ENCODE data around the gene NTNG2. TPM values are rescaled to one million over a fixed set of nuclear protein-coding genes. Genes with fewer than 3 reads are reported as not detected.
A peak's percentile ranks its signal among the peaks of the same experiment; 100 is the strongest.

NTNG2 gene
- total RNA-seq, 1 experiment from 2014 or later, result 6.0 TPM

DNA sequence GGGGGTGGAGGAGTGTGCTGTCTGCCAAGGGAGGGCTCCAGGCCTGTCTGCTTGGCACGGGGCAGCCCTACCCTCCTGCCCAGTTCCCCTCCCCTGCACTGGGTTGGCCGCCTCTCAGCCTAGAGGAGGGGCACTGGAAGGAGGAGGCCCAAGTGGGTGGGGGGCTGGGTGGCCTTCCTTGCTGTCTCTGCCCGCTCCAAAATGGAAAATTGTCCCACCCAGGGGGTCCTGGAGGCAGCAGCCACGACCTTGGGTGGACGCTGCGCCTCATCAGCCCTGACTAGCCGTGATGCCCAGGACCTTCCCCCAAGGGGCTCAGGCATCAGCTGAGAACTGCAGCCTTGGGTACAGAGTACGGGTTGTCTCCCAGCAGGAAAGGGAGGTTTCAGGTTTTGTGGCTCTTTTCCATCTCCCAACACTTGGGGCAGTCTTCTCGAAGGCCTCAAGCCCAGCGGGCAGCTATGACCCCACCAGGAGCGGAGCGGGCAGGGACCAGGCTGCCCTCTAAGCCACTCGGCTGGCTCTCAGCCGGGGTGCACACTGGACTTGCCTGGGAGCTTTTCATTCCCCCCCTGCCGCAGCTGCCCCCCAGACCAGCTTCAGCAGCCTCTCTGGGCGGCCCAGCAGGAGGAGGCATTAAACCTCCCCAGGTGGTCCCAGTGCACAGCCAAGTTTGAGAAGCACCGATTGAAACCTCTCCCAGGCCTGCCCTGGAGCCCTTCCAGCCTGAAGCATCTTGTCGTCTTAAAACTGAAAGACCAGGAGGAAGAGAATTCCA, 20.6 kb downstream of the NTNG2 start:
- Histone ChIP-seq H3K9ac (ENCODE audit: low read length) (no peak overlapping the region), H3K79me2 (ENCODE audit: low read length) (no peaks in the 10 kb centered on the region), H4K20me1 (ENCODE audit: low read length) (no peaks in the 10 kb centered on the region), H2AFZ (ENCODE audit: low read length) (no peak overlapping the region), H3K27me3 (ENCODE audit: low read length) (no peaks in the 10 kb centered on the region), H3K27ac (ENCODE audit: low read length) (no peak overlapping the region), H3F3A (ENCODE audit: low read length, unreplicated experiment) (no peaks in the 10 kb centered on the region), H3K4me1 (ENCODE audit: insufficient read depth, low read length) (no peaks in the 10 kb centered on the region; the same call in 1 of the 2 replicates), H3K36me3 (ENCODE audit: low read depth, low read length) (no peaks in the 10 kb centered on the region), H3K9me2 (replicated peaks; ENCODE audit: low read length) (no peaks in the 10 kb centered on the region), H3K9me3 (ENCODE audit: low read length) (no peaks in the 10 kb centered on the region), H3K4me3 (ENCODE audit: low read length) (no peak overlapping the region), H3K4me2 (ENCODE audit: low read length) (no peak overlapping the region)
- no TSS peak for BruUV-seq (replicated peaks)
- intact Hi-C loops (cut with micrococcal nuclease), result no loop called here
- no peak for DNase-seq
- no peak for ATAC-seq
- ChIA-PET POLR2A (ENCODE audit: unreplicated experiment) (no interaction called here), CTCF (interaction anchor here (0.6 kb wide), 1 partner anchor 33 kb away, joined by 3 read pairs; no protein-coding TSS in a partner anchor)
- TF ChIP-seq EZH2phosphoT487 (IDR thresholded peaks at IDR 0.05; ENCODE audit: borderline replicate concordance, low read length), result no peak
- no peak for TF ChIP-seq EZH2 (IDR thresholded peaks at IDR 0.05; ENCODE audit: low read length, unreplicated experiment)
- TF ChIP-seq, protein P1, sequence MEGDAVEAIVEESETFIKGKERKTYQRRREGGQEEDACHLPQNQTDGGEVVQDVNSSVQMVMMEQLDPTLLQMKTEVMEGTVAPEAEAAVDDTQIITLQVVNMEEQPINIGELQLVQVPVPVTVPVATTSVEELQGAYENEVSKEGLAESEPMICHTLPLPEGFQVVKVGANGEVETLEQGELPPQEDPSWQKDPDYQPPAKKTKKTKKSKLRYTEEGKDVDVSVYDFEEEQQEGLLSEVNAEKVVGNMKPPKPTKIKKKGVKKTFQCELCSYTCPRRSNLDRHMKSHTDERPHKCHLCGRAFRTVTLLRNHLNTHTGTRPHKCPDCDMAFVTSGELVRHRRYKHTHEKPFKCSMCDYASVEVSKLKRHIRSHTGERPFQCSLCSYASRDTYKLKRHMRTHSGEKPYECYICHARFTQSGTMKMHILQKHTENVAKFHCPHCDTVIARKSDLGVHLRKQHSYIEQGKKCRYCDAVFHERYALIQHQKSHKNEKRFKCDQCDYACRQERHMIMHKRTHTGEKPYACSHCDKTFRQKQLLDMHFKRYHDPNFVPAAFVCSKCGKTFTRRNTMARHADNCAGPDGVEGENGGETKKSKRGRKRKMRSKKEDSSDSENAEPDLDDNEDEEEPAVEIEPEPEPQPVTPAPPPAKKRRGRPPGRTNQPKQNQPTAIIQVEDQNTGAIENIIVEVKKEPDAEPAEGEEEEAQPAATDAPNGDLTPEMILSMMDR (conservative IDR thresholded peaks at IDR 0.05; ENCODE audit: low read depth, low read length), result peak; percentile 24; the same call in 1 of the 2 replicates

DNA sequence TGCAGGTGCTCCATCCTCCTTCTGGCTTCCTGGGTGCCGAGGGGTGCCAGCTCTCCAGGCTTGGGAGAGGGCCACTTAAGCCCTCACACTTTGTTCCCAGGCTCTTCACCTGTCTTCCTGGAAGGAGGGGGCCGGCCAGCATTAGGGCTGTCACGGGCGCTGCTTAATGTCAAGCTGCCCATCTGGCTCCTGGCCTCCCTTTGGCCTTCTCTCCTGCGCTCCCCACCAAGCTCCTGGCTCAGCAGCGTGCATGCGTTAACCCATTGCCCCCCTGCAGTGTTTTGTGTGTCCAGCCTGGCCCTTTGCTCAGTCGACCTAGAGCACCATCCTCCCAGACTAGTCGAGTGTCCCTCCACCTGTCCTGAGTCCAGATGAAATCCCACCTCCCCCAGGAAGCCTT, 21.3 kb downstream of the NTNG2 start:
- POLR2A ChIA-PET (ENCODE audit: unreplicated experiment), result no interaction called here
- CTCF ChIA-PET, result interaction anchor here (0.6 kb wide), 1 partner anchor 32 kb away, joined by 3 read pairs; no protein-coding TSS in a partner anchor
- Histone ChIP-seq H3K4me1 (ENCODE audit: insufficient read depth, low read length) (no peaks in the 10 kb centered on the region; the same call in 1 of the 2 replicates), H3K4me2 (ENCODE audit: low read length) (no peak overlapping the region), H3K9me2 (replicated peaks; ENCODE audit: low read length) (no peaks in the 10 kb centered on the region), H3K36me3 (ENCODE audit: low read depth, low read length) (no peaks in the 10 kb centered on the region), H4K20me1 (ENCODE audit: low read length) (no peaks in the 10 kb centered on the region), H2AFZ (ENCODE audit: low read length) (no peak overlapping the region), H3K27me3 (ENCODE audit: low read length) (no peaks in the 10 kb centered on the region), H3K9ac (ENCODE audit: low read length) (no peak overlapping the region), H3K4me3 (ENCODE audit: low read length) (no peak overlapping the region), H3K27ac (ENCODE audit: low read length) (no peak overlapping the region), H3K9me3 (ENCODE audit: low read length) (no peaks in the 10 kb centered on the region), H3F3A (ENCODE audit: low read length, unreplicated experiment) (no peaks in the 10 kb centered on the region), H3K79me2 (ENCODE audit: low read length) (no peaks in the 10 kb centered on the region)
- intact Hi-C loops (cut with micrococcal nuclease), result no loop called here
- no peak for TF ChIP-seq EZH2phosphoT487 (IDR thresholded peaks at IDR 0.05; ENCODE audit: borderline replicate concordance, low read length)
- TF ChIP-seq EZH2 (IDR thresholded peaks at IDR 0.05; ENCODE audit: low read length, unreplicated experiment), result no peak
- TF ChIP-seq, protein P1 (conservative IDR thresholded peaks at IDR 0.05; ENCODE audit: low read depth, low read length), result no peak
- BruUV-seq (replicated peaks), result no TSS peak
- ATAC-seq (no peak), DNase-seq (no peak)

DNA sequence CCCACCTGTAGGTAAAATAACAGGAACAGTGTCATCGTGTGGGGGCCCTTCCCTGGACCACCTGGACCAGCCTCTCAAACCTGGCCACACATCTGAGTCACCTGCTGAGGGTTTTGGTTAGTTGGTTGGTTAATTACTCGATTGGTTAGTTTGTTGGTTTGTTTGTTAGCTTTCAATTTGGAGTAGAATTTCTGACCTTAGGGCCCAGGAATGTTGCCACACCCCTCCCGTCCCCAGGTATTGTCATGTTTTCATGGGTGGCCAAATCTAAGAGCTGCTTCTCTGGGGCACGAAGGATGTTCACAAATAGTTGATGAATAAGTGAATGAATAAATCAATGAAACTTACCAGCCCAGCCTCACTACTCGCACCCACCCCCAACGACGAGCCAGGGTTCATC, 21.9 kb downstream of the NTNG2 start:
- no peak overlapping the region for H2AFZ ChIP-seq (ENCODE audit: low read length)
- no peaks in the 10 kb centered on the region for H3K9me3 ChIP-seq (ENCODE audit: low read length)
- no peak overlapping the region for H3K4me2 ChIP-seq (ENCODE audit: low read length)
- no peaks in the 10 kb centered on the region for H3K79me2 ChIP-seq (ENCODE audit: low read length)
- intact Hi-C loops (cut with micrococcal nuclease), result no loop called here
- H3K4me3 ChIP-seq (ENCODE audit: low read length), result no peak overlapping the region
- TF ChIP-seq, protein P1 (conservative IDR thresholded peaks at IDR 0.05; ENCODE audit: low read depth, low read length), result no peak
- TF ChIP-seq EZH2 (IDR thresholded peaks at IDR 0.05; ENCODE audit: low read length, unreplicated experiment) (no peak), EZH2phosphoT487 (IDR thresholded peaks at IDR 0.05; ENCODE audit: borderline replicate concordance, low read length) (no peak)
- no peaks in the 10 kb centered on the region for H3K9me2 ChIP-seq (replicated peaks; ENCODE audit: low read length)
- H3K4me1 ChIP-seq (ENCODE audit: insufficient read depth, low read length), result no peaks in the 10 kb centered on the region; the same call in 1 of the 2 replicates
- DNase-seq (peak; percentile 32), ATAC-seq (no peak)
- H3K9ac ChIP-seq (ENCODE audit: low read length), result no peak overlapping the region
- H3K36me3 ChIP-seq (ENCODE audit: low read depth, low read length), result no peaks in the 10 kb centered on the region
- no peaks in the 10 kb centered on the region for H3K27me3 ChIP-seq (ENCODE audit: low read length)
- H4K20me1 ChIP-seq (ENCODE audit: low read length), result no peaks in the 10 kb centered on the region
- ChIA-PET POLR2A (ENCODE audit: unreplicated experiment) (no interaction called here), CTCF (no interaction called here)
- H3K27ac ChIP-seq (ENCODE audit: low read length), result no peak overlapping the region
- H3F3A ChIP-seq (ENCODE audit: low read length, unreplicated experiment), result no peaks in the 10 kb centered on the region
- no TSS peak for BruUV-seq (replicated peaks)
